Embryonic facial prominence (tissue), 1 donor: ENCODE data around the gene HDAC4.

Experiments used
- DNase-seq: peaks from one replicate; pipeline ENCODE4 v3.0.0-alpha.2; 2016; ENCODE audit errors: extremely low spot score

The HDAC4 gene

DNA sequence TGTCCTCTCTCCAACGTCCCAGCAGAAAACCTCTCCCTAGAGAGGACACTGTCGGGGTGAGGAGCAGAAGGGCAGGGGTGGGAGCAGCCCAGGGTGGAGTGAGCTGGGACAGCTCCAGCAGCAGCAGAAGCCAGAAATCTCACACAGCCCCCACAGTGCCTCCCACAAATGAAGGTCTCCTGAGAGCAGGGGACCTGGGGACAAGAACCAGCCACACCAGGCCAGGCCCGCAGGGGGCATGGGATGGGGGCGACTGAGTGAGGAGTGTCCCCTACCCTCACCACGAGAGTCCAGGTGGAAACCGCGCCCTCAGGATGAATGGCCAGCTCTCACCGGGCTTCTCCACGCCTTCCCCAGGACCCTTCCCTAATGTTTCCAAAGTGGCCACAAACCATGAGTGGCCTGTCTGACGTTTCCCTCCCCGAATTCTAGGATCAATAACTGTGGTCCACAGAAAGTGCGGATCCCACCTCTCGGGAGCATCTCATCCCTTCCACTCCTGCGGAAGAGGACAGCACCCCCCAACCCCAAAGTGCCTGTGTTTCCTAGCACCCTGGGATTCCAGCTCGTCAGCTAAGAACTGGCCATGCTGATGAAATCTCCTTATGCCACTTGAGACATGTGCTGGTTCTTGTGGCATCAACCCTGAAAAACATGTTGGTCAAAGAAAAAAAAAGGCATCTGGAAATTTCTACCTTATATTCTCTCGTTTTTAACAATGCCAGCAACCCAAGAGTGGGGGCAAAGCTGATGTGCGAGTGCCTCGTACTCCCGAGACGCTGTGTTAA, 121.1 kb downstream of the HDAC4 start:
- DNase-seq: no peak

- no peak for DNase-seq
Measured at GRCh38 chr2:239278941-239279365, 121.9 kb downstream of the HDAC4 start.

- DNase-seq: no peak
Measured at GRCh38 chr2:239278361-239278760, 122.5 kb downstream of the HDAC4 start.

DNA sequence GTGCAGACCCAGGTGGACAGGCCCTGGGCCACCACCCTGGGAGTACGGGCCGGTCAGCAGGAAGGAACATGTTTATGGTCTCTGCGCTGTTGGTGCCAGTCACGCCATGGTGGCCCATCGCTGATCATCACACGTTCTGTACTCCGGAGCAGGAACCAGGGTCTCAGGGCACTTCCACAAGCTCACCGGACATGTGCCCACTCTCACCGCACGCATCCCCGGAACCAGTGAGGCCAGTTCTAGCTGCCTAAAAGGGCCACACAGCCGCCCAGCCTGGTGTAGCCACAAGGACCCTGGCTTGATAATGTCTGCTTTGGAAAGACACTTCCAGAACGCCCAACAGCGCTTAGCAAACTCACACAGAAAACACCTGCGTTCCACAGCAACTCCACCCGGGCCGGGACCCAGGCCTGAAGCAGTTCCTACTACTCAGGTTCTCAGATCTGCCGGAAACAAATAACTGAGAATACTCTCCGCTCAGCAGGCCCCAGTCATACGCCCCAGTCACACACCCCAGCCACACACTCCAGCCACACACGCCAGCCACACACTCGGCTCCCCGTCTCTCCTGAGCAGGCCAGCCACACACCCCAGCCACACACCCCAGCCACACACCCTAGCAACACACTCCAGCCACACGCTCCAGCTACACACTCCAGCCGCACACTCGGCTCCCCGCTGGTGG, 123.3 kb downstream of the HDAC4 start:
- no peak for DNase-seq

DNA sequence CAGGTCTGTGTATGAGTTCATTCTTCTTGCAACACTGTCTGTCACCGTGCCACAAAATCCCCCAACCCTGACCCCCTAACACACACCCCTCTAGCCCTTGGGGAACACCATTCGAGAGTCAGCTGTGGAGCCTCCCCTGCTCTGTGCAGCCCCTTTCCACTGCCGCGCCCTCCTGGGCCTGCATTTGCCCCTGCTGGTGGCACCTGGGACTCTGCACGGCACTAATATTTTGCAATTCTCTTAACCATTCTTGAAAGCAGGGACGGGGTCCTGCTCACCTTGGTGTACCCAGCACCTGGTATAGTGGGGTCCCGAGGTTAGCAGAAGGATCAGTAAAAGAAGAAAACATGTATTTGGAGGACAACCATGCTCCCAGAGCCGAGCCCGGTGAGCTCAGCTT, 124.0 kb downstream of the HDAC4 start:
- DNase-seq: no peak

DNA sequence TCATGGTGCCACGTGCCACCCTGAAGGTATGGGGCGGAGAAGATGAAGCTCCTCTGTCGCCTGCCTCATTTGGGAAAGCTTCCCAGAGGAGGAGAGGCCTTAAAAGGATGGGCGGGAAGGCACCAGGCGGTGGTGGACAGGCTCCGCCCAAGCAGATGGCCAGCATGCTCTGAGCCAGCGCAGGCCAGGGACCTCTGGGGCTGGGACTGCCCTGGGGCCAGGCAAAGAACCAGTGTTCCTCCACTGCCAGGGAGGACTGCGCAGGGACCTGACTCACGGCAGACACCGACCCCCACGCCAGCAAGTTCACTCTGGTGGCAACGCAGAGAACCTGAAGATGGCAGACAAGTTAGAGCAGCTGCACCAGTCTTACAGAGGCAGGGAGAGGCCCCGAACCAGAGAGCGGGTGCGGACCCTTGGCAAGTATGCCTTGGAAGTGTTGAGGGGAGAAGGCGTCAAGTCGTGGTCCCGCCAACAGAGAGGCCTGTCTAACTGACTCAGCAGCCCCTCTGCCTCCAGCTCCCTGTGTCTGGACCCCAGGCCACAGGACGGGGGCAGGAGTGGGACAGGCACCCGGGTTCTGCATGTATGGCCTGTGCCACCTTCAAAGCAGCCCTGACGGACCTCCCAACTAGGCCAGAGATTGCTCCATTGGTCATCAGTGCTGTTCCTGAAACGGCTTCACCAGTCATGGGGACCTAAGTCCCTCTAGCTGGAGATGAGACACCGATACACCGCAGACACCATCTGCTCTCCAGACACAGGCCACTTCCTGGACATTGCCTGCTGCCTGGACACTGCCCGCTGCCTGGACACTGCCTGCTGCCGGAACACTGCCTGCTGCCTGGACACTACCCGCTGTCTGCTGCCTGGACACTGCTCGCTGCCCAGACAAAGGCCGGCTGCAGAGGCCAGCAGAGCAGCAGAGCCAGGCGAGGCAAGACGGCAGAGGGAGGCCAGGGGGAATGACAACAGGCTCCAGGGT, 124.7 kb downstream of the HDAC4 start:
- DNase-seq: no peak

- DNase-seq: no peak
Measured at GRCh38 chr2:239275044-239275685, 125.7 kb downstream of the HDAC4 start.

- DNase-seq: no peak
Measured at GRCh38 chr2:239274391-239275043, 126.3 kb downstream of the HDAC4 start.

DNA sequence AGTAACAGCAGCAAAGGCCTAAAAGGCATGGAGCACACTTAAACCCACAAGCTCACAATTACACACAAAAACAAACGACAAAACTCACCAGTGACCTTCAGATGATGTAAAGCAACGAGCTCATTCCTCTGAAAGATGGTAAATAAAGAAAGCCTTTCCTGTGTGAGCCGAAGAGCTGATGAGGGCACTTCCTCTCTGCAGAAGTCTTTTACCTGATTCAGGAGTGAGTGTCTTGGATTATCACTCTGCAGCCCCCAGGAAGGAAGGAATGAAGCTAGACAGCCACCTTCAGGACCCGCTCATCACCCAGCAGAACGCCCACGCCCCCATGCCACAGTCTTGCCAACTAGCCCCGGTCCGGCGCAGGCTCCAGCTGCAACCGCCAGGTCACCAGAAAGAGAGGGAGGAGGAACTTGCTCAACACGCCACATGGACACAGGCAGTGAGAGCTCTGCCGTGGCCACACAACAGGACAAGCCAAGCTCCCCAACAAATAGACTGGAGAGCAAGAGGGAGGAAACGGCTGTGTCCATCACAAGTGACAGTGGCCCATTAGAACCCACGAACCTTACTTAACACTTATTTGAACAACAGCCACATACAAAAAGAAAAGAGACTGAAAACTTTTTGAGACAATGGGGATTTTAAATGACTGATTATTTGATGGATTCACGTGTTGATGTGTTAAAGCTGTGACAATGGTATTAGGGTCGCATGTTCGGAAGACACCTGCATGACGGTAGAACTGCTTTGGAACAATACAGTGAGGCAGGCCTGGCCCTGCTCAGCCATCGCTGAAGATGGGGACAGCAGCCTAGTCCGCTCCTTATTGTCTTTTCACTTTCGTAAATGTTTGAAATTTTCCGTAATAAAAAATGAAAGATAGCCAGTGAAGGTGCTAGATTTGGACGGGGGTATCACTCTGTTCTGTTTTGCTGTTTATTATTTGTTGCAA, 127.3 kb downstream of the HDAC4 start:
- no peak for DNase-seq

DNA sequence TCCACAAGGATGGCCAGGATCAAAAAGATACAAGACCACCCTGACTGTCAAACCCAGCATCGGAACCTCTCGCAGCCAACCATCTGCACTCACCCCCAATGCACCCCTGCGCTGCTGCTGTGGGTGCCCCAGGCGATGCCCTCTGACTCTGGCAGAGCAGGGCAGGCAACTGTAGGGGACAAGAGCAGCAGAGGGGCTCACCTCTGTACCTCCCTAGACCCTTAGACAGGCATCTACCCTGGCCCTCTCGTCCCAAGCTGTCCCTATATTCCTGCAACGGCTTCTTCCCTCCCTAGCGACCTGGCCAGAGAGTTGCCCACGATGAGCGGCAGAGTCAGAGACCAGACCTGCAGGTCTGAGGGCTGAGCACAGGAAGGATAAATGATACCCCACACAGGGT, 128.2 kb downstream of the HDAC4 start:
- no peak for DNase-seq

DNA sequence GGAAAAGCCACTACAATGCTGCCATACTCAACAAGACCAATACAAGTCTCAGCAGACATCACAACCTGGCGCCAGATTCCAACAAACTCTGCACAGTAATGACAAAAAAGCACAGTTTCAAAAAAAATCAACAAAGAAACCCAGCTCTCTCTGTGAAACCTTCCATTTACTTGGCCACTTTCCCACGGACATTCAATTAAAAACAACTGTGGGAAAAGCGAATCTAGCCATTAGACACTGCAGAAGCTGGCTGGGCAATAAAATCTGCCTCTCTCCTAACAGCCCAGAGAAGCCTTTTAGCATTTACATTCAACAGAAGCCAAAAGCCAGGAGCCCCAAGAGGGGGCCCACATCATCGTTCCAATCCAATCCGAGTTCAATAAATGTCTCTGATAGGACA, 128.9 kb downstream of the HDAC4 start:
- no peak for DNase-seq

- no peak for DNase-seq
Measured at GRCh38 chr2:239271471-239271870, 129.3 kb downstream of the HDAC4 start.

GRCh38 chr2:239269916-239270315, 130.9 kb downstream of the HDAC4 start:
- no peak for DNase-seq

- DNase-seq: no peak
Measured at GRCh38 chr2:239269173-239269885, 131.5 kb downstream of the HDAC4 start.

DNA sequence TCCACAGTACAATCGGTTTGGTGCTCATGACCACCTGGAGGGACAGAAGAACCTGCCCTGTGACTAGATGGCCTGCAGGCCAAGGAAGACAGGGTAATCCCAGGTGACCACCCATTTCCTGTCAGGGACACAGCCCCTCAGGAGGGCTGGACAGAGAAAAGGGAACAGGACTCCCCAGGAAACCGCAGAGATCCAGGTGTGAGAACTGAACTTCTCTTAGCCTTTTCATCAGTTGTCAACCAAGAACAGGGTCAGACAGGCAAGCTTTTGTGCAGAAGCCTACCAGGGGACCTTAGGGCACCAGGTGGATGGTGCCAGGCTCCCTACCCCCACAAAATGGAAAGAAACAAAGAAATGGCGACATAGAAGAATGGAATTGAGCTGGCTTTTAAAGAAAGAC, 132.3 kb downstream of the HDAC4 start:
- DNase-seq: no peak

- DNase-seq: no peak
Measured at GRCh38 chr2:239268082-239268481, 132.7 kb downstream of the HDAC4 start.

GRCh38 chr2:239267288-239267951, 133.4 kb downstream of the HDAC4 start:
- no peak for DNase-seq

DNA sequence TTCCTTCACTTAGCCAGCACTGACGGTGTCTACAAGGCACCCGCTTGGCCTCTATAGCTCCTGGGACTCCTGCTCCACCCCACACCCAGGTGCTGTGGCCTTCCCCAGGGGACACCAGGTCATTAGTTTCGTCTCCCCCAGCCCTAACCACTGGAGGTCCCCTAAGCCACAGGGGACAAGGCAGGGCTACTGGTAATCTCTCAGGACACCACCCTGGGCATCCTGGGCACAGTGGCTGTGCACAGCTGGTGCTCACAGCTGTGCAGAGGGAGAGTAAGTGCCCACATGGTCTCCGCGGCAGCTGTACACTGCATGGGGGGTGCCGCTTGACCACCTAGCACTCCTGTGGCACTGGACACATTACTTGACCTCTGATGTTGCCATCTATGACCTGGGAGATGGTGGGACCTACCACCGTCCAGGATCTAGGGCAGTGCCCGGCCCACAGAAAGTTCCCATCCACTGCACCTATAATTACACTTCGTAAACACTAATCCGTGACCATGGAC, 134.0 kb downstream of the HDAC4 start:
- DNase-seq: no peak

- no peak for DNase-seq
Measured at GRCh38 chr2:239266434-239266766, 134.4 kb downstream of the HDAC4 start.
